ENCODE results near the gene NRBP1.
A peak's percentile ranks its signal among the peaks of the same experiment; 100 is the strongest.

The NRBP1 gene

GRCh38 chr2:27416151-27416550 lies 12.3 kb upstream of the NRBP1 start:
- intact Hi-C loops (cut with DNase I): no loop called here

GRCh38 chr2:27420996-27421395 lies 7.4 kb upstream of the NRBP1 start:
- intact Hi-C loops (cut with DNase I): no loop called here
- DNase-seq: no peak

More at GRCh38 chr2:27416151-27416550, 12.3 kb upstream of the NRBP1 start:
- no peak for DNase-seq

GRCh38 chr2:27421660-27422250 lies 6.7 kb upstream of the NRBP1 start:
- intact Hi-C loops (cut with DNase I): no loop called here
- DNase-seq: peak in 1 of 10 donors; percentile 37

- peak in 1 of 10 donors; percentile 30 for DNase-seq
- intact Hi-C loops (cut with DNase I): no loop called here
Observed at GRCh38 chr2:27422958-27423357, 5.5 kb upstream of the NRBP1 start.

GRCh38 chr2:27425039-27425438 lies 3.4 kb upstream of the NRBP1 start:
- peak in 1 of 10 donors; percentile 12 for DNase-seq
- intact Hi-C loops (cut with DNase I): loop anchor here (5.0 kb wide), 1 partner anchor 43 kb away; the partner anchor contains the start of gene ZNF513

GRCh38 chr2:27427863-27428212 lies 593 bp upstream of the NRBP1 start:
- no peak for DNase-seq
- intact Hi-C loops (cut with DNase I): loop anchor here (1.0 to 5.0 kb wide), 2 partner anchors 19 to 46 kb away; partner anchors contain the start of genes PPM1G and ZNF513

GRCh38 chr2:27428978-27429541 lies 629 bp downstream of the NRBP1 start:
- intact Hi-C loops (cut with DNase I): loop anchor here (1.0 to 5.0 kb wide), 2 partner anchors 20 to 47 kb away; partner anchors contain the start of genes PPM1G and ZNF513

GRCh38 chr2:27431395-27431794 lies 3.0 kb downstream of the NRBP1 start:
- intact Hi-C loops (cut with DNase I): no loop called here
- peak in 1 of 10 donors; percentile 45 for DNase-seq

More at GRCh38 chr2:27428978-27429541, 629 bp downstream of the NRBP1 start:
- peak; percentile 41 to 95 (median 56) for DNase-seq

- intact Hi-C loops (cut with DNase I): no loop called here
- DNase-seq: peak in 1 of 10 donors; percentile 55
Observed at GRCh38 chr2:27435628-27436027, 7.2 kb downstream of the NRBP1 start.

GRCh38 chr2:27441226-27441926 lies 12.9 kb downstream of the NRBP1 start:
- peak in 1 of 10 donors; percentile 21 for DNase-seq
- intact Hi-C loops (cut with DNase I): no loop called here

- DNase-seq: peak in 3 of 10 donors; percentile 18 to 85 (median 78)
- intact Hi-C loops (cut with DNase I): no loop called here
Observed at GRCh38 chr2:27441958-27442919, 13.8 kb downstream of the NRBP1 start, which contains the start of gene KRTCAP3. TSS of gene KRTCAP3 (plus strand) at chr2:27442381. CDS start at chr2:27442413, 32 bp downstream.

GRCh38 chr2:27442920-27443282 lies 14.5 kb downstream of the NRBP1 start:
- intact Hi-C loops (cut with DNase I): no loop called here
- no peak for DNase-seq

GRCh38 chr2:27445155-27445554 lies 16.7 kb downstream of the NRBP1 start:
- intact Hi-C loops (cut with DNase I): no loop called here
- DNase-seq: no peak

GRCh38 chr2:27445615-27446014 lies 17.2 kb downstream of the NRBP1 start:
- intact Hi-C loops (cut with DNase I): no loop called here
- no peak for DNase-seq

GRCh38 chr2:27446057-27446456 lies 17.6 kb downstream of the NRBP1 start:
- intact Hi-C loops (cut with DNase I): no loop called here
- DNase-seq: no peak

- no peak for DNase-seq
- intact Hi-C loops (cut with DNase I): no loop called here
Observed at GRCh38 chr2:27448381-27448780, 19.9 kb downstream of the NRBP1 start.

- no peak for DNase-seq
- intact Hi-C loops (cut with DNase I): no loop called here
Observed at GRCh38 chr2:27451095-27451494, 22.7 kb downstream of the NRBP1 start.

- DNase-seq: no peak
Observed at GRCh38 chr2:27453968-27454367, 25.5 kb downstream of the NRBP1 start.

GRCh38 chr2:27461118-27461517 lies 32.7 kb downstream of the NRBP1 start:
- intact Hi-C loops (cut with DNase I): no loop called here
- DNase-seq: no peak

More at GRCh38 chr2:27453968-27454367, 25.5 kb downstream of the NRBP1 start:
- intact Hi-C loops (cut with DNase I): no loop called here

- no peak for DNase-seq
- intact Hi-C loops (cut with DNase I): no loop called here
Observed at GRCh38 chr2:27464443-27464842, 36.0 kb downstream of the NRBP1 start.
